GM18867 (cell line): Measurements from ENCODE around the gene LRRK1.

Source experiments
- ATAC-seq: cut with Tn5 transposase; IDR thresholded peaks from one replicate; pipeline ENCODE4 v1.9.1; 2021; ENCODE audit warnings: mild to moderate bottlenecking, moderate library complexity; ENCODE audit not compliant: unreplicated experiment

LRRK1 gene

GRCh38 chr15:100918690-100919480 lies at the start of gene LRRK1:
LRRK1 (plus strand) TSS chr15:100919357; CDS start chr15:100924633, 5,276 bp downstream.
- peak; percentile 24 for ATAC-seq

GRCh38 chr15:100873029-100873677 lies 46.0 kb upstream of the LRRK1 start:
- peak; percentile 71 for ATAC-seq

GRCh38 chr15:100875495-100875894 lies 43.7 kb upstream of the LRRK1 start:
- ATAC-seq = no peak

- no peak for ATAC-seq
Measured at GRCh38 chr15:100875976-100876375, 43.2 kb upstream of the LRRK1 start.

GRCh38 chr15:100877551-100877950 lies 41.6 kb upstream of the LRRK1 start:
- ATAC-seq = no peak

- ATAC-seq = no peak
Measured at GRCh38 chr15:100878130-100878529, 41.0 kb upstream of the LRRK1 start.

GRCh38 chr15:100878648-100879047 lies 40.5 kb upstream of the LRRK1 start:
- no peak for ATAC-seq

GRCh38 chr15:100879061-100879463 lies 40.1 kb upstream of the LRRK1 start:
- ATAC-seq = no peak

GRCh38 chr15:100879464-100880138 lies 39.6 kb upstream of the LRRK1 start, which contains the start of gene ALDH1A3:
ALDH1A3 (plus strand) TSS chr15:100879831; CDS start chr15:100879908, 77 bp downstream.
- ATAC-seq = no peak

GRCh38 chr15:100880139-100880896 lies 38.8 kb upstream of the LRRK1 start:
- no peak for ATAC-seq

GRCh38 chr15:100880897-100881242 lies 38.3 kb upstream of the LRRK1 start:
- no peak for ATAC-seq

- ATAC-seq = no peak
Measured at GRCh38 chr15:100881573-100882336, 37.4 kb upstream of the LRRK1 start.

GRCh38 chr15:100885116-100885515 lies 34.0 kb upstream of the LRRK1 start:
- no peak for ATAC-seq

- ATAC-seq = no peak
Measured at GRCh38 chr15:100885811-100886210, 33.3 kb upstream of the LRRK1 start.

- ATAC-seq = no peak
Measured at GRCh38 chr15:100887211-100887913, 31.8 kb upstream of the LRRK1 start.

GRCh38 chr15:100889385-100890050 lies 29.6 kb upstream of the LRRK1 start:
- ATAC-seq = no peak

- ATAC-seq = no peak
Measured at GRCh38 chr15:100890051-100890720, 29.0 kb upstream of the LRRK1 start.

GRCh38 chr15:100890850-100891249 lies 28.3 kb upstream of the LRRK1 start:
- no peak for ATAC-seq
